GM12878 (cell line): ENCODE results near the gene FTCDNL1. TPM values are rescaled to one million over a fixed set of nuclear protein-coding genes. Genes with fewer than 3 reads are reported as not detected.

ENCODE experiments used
- ATAC-seq: fragments of 200-7000 bp; cut with Tn5 transposase; 3 replicates; pipeline ENCODE4 v1.9.1; 2020; ENCODE audit warnings: mild to moderate bottlenecking, moderate library complexity
- BruUV-seq: library from RNA; stranded (reverse); fragments of 400-500 nt; replicated peaks from 2 replicates; lab custom pipeline; 2021; lab: Mats Ljungman, UMichigan
- CTCF ChIA-PET: fragments of 300-600 bp; sonication (Branson Sonifier 250); formaldehyde crosslinking; extraction: SDS; loops from one replicate; lab custom pipeline; 2021; ENCODE audit warnings: inconsistent platforms; lab: Yijun Ruan, JAX
- POLR2A ChIA-PET: fragments of 350-600 bp; formaldehyde crosslinking; extraction: SDS; loops from one replicate; lab custom pipeline; 2021; ENCODE audit warnings: inconsistent platforms; lab: Charles Lee
- RAD21 ChIA-PET: fragments of 300-600 bp; sonication (Branson Sonifier 250); formaldehyde crosslinking; loops from one replicate; lab custom pipeline; 2023; ENCODE audit warnings: antibody characterized with exemption; ENCODE audit not compliant: unreplicated experiment; lab: Charles Lee
- SMC1A ChIA-PET: fragments of 300-600 bp; sonication (Branson Sonifier 250); formaldehyde crosslinking; loops from one replicate; lab custom pipeline; 2023; ENCODE audit not compliant: unreplicated experiment, uncharacterized antibody; lab: Charles Lee
- DNase-seq: peaks from one replicate; pipeline ENCODE4 v3.0.0-alpha.2; 2011; ENCODE audit warnings: low read depth, low spot score
- FAIRE-seq: peaks from 3 replicates; lab custom pipeline; 2011; peaks lifted over from hg19 to GRCh38; lab: Jason Lieb, UNC
- H2AFZ ChIP-seq: 2 replicates; pipeline ENCODE4 v1.6.0; 2011; ENCODE audit warnings: low read depth, low read length, control low read depth; ENCODE audit not compliant: control insufficient read depth
- H3K27ac ChIP-seq: 2 replicates; pipeline ENCODE4 v1.5.1; 2011; ENCODE audit warnings: control low read depth; ENCODE audit not compliant: control insufficient read depth, insufficient read depth
- H3K27me3 ChIP-seq, 2 experiments: replicated peaks in 1 of 2; 2 replicates each; pipeline versions ENCODE4 v1.6.0 to v1.6.1; 2011; ENCODE audit warnings: low read length in 1 of 2; ENCODE audit not compliant: control insufficient read depth in 2 of 2, insufficient read depth in 2 of 2
- H3K36me3 ChIP-seq, 2 experiments: 2 replicates each; pipeline ENCODE4 v1.5.1; 2011; ENCODE audit warnings: low read length in 1 of 2; ENCODE audit not compliant: control insufficient read depth in 2 of 2, insufficient read depth in 2 of 2
- H3K4me1 ChIP-seq: 2 replicates; pipeline ENCODE4 v1.6.1; 2011; ENCODE audit warnings: mild to moderate bottlenecking, low read length, moderate library complexity, mixed read lengths; ENCODE audit not compliant: control insufficient read depth, insufficient read depth
- H3K4me2 ChIP-seq: 2 replicates; pipeline ENCODE4 v1.6.0; 2011; ENCODE audit warnings: control low read depth; ENCODE audit not compliant: control insufficient read depth, insufficient read depth
- H3K4me3 ChIP-seq: fragments of 200-600 bp; sonication (generic); 2 replicates; pipeline ENCODE4 v1.5.1; 2016
- H3K79me2 ChIP-seq: 2 replicates; pipeline ENCODE4 v1.6.0; 2011; ENCODE audit warnings: low read length; ENCODE audit not compliant: control insufficient read depth, insufficient read depth
- H3K9ac ChIP-seq: 2 replicates; pipeline ENCODE4 v1.8.0; 2011; ENCODE audit warnings: low read length, control low read depth, mixed read lengths; ENCODE audit not compliant: control insufficient read depth, insufficient read depth
- H3K9me3 ChIP-seq: replicated peaks from 3 replicates; pipeline ENCODE4 v1.5.1; 2011; ENCODE audit warnings: mild to moderate bottlenecking, low read length; ENCODE audit not compliant: control insufficient read depth, insufficient read depth
- H4K20me1 ChIP-seq: 2 replicates; pipeline ENCODE4 v1.6.0; 2011; ENCODE audit not compliant: control insufficient read depth, insufficient read depth
- BRCA1 ChIP-seq: IDR thresholded peaks from 2 replicates; pipeline ENCODE4 v1.6.1; 2011; ENCODE audit warnings: low read depth, low read length, improper control_type of control experiment
- CHD2 ChIP-seq: IDR thresholded peaks from 2 replicates; pipeline ENCODE4 v1.6.1; 2011; ENCODE audit warnings: low read depth, low read length, improper control_type of control experiment, borderline replicate concordance
- EGR1 ChIP-seq, 2 experiments: IDR thresholded peaks; 1 replicate in 1 of 2; 2 replicates in 1 of 2; pipeline ENCODE4 v1.6.1; 2011 to 2012; ENCODE audit warnings: low read depth in 2 of 2, low read length in 2 of 2, borderline replicate concordance in 1 of 2, mild to moderate bottlenecking in 1 of 2, moderate library complexity in 1 of 2
- FOS ChIP-seq: IDR thresholded peaks from 3 replicates; pipeline ENCODE4 v1.6.1; 2011; ENCODE audit warnings: borderline replicate concordance; ENCODE audit not compliant: insufficient read length; ENCODE audit errors: extremely low read depth
- FOXM1 ChIP-seq: IDR thresholded peaks from 2 replicates; pipeline ENCODE4 v1.6.1; 2012; ENCODE audit warnings: low read depth, mild to moderate bottlenecking, inconsistent platforms, low read length, moderate library complexity
- IKZF2 ChIP-seq, 2 experiments: fragments of 450-650 bp; IDR thresholded peaks; 2 replicates each; pipeline ENCODE4 v1.6.1; 2017; ENCODE audit warnings: mild to moderate bottlenecking in 2 of 2, moderate library complexity in 2 of 2
- IRF4 ChIP-seq: IDR thresholded peaks from 2 replicates; pipeline ENCODE4 v1.6.1; 2011; ENCODE audit warnings: low read depth, low read length
- JUNB ChIP-seq: IDR thresholded peaks from 2 replicates; pipeline ENCODE4 v1.6.1; 2016; ENCODE audit warnings: antibody characterized with exemption, mild to moderate bottlenecking
- NBN ChIP-seq: fragments of 450-650 bp; IDR thresholded peaks from 2 replicates; pipeline ENCODE4 v1.6.1; 2016
- RAD51 ChIP-seq: fragments of 450-650 bp; IDR thresholded peaks from 2 replicates; pipeline ENCODE4 v1.6.1; 2016; ENCODE audit warnings: moderate library complexity, mild to moderate bottlenecking, inconsistent platforms
- STAT1 ChIP-seq: fragments of 450-650 bp; conservative IDR thresholded peaks from 2 replicates; pipeline ENCODE4 v1.6.1; 2014; ENCODE audit warnings: antibody characterized with exemption, mild to moderate bottlenecking
- USF2 ChIP-seq: IDR thresholded peaks from 2 replicates; pipeline ENCODE4 v1.6.1; 2011; ENCODE audit warnings: low read depth, low read length, improper control_type of control experiment, borderline replicate concordance
- ZBTB11 ChIP-seq: fragments of 450-650 bp; formaldehyde crosslinking; IDR thresholded peaks from 2 replicates; pipeline ENCODE4 v1.5.0; 2022; ENCODE audit warnings: mild to moderate bottlenecking, missing genetic modification characterization
- ZNF384 ChIP-seq: IDR thresholded peaks from 2 replicates; pipeline ENCODE4 v1.6.1; 2012; ENCODE audit warnings: low read depth, mild to moderate bottlenecking, low read length, improper control_type of control experiment, borderline replicate concordance
- ZNF592 ChIP-seq: fragments of 450-650 bp; IDR thresholded peaks from 2 replicates; pipeline ENCODE4 v1.6.1; 2017; ENCODE audit warnings: mild to moderate bottlenecking, moderate library complexity
- ZZZ3 ChIP-seq: IDR thresholded peaks from 2 replicates; pipeline ENCODE4 v1.6.1; 2011; ENCODE audit warnings: low read depth; ENCODE audit not compliant: control insufficient read depth, insufficient read length
- WGBS: methylation state at CpG from one replicate; pipeline ENCODE4 v1.1.6; 2016; ENCODE audit warnings: low lambda C conversion rate; ENCODE audit not compliant: insufficient replicate concordance, insufficient coverage; ENCODE audit errors: missing lambda C conversion rate; 5-methylcytosine and 5-hydroxymethylcytosine counted together
- in situ Hi-C: fragments of 300-500 bp; cut with MboI; formaldehyde crosslinking; loops from 9 replicates; pipeline ENCODE4 v1.14.3; 2018; ENCODE audit warnings: mixed read lengths
- intact Hi-C: fragments of 100-400 bp; cut with micrococcal nuclease; formaldehyde crosslinking; loops from one replicate; pipeline ENCODE4 v1.14.2; 2022; ENCODE audit not compliant: unreplicated experiment
- polyA plus RNA-seq, 11 experiments: library from polyadenylated mRNA; depleted of rRNA in 4 of 11; unstranded in 6 of 11; stranded (reverse) in 5 of 11; fragments of >200 nt; fragmentation: Nextera tagmentation in 4 of 11; fragmentation: Illumina TruSeq in 1 of 11; extraction: Ambion mirVana in 4 of 11; extraction: Trizol in 1 of 11; gene quantifications; 1 replicate in 1 of 11; 2 replicates in 10 of 11; pipeline versions ENCODE4 v1.2.1 to v1.2.3, GENCODE V29; 2011 to 2016; ENCODE audit warnings: inconsistent platforms in 2 of 11, missing spikeins in 2 of 11, low read depth in 1 of 11
- total RNA-seq, 4 experiments: library from RNA; depleted of rRNA in 3 of 4; stranded (reverse); fragments of >200 nt in 3 of 4; fragmentation: Illumina TruSeq in 1 of 4; extraction: Trizol in 1 of 4; gene quantifications; 2 replicates each; pipeline versions ENCODE4 v1.2.1 to v1.2.3, GENCODE V29; 2013 to 2021
- TF ChIP-seq, protein P1 (sequence below): IDR thresholded peaks from 2 replicates; pipeline ENCODE4 v1.6.1; 2012; ENCODE audit warnings: low read depth, low read length, improper control_type of control experiment

FTCDNL1 gene
- total and polyA plus RNA-seq, 10 of the 15 experiments (the other 5 are each of a cell fraction or from before 2014, with no cell fraction given): 0.15 to 3.9 (median 2.0) TPM

DNA sequence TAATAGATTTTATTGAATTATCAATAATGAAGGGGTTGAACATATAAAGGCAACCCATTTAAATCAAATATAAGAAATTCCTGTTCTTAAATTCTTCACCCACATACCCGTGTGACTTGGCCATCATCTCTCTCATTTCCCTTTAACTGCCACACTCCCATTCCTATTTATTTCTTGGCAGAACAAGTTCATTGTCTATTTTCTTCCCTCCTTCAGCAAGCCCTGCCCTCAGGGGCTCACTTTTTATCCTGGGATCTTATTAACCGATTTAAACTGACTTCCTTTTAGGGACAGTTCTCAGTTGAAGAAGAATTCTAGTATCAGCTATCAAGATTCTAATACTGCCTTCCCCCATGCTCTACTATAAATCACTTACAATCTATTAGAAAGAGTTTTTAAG, 123.2 kb downstream of the FTCDNL1 start:
- H3K9ac ChIP-seq: no peak overlapping the region
- ATAC-seq (no peak), DNase-seq (no peak), FAIRE-seq (no peak)
- POLR2A ChIA-PET: no interaction called here
- no peaks in the 10 kb centered on the region for H3K27me3 ChIP-seq
- CTCF ChIA-PET: interaction anchor here (1.3 to 2.9 kb wide), 2 partner anchors 12 to 23 kb away, joined by 6 to 10 read pairs; no protein-coding TSS in a partner anchor
- BruUV-seq: no TSS peak
- no peak overlapping the region for H3K4me2 ChIP-seq
- RAD21 ChIA-PET: no interaction called here
- no peaks in the 10 kb centered on the region for H3K36me3 ChIP-seq
- H3K4me1 ChIP-seq: no peaks in the 10 kb centered on the region
- SMC1A ChIA-PET: no interaction called here
- no peak overlapping the region for H3K27ac ChIP-seq
- no peaks in the 10 kb centered on the region for H3K79me2 ChIP-seq
- no peaks in the 10 kb centered on the region for H3K9me3 ChIP-seq
- no peak overlapping the region for H2AFZ ChIP-seq
- in situ Hi-C loops (no loop called here), intact Hi-C loops (no loop called here)
- H3K4me3 ChIP-seq: no peak overlapping the region
- WGBS: 20% methylated on average over 2 of the region's 2 CpGs
- no peaks in the 10 kb centered on the region for H4K20me1 ChIP-seq
- TF ChIP-seq STAT1 (no peak), BRCA1 (no peak), IKZF2 (IDR thresholded peaks at IDR 0.05) (no peak), JUNB (no peak), ZNF384 (no peak), USF2 (no peak), CHD2 (no peak), NBN (no peak), RAD51 (no peak), ZZZ3 (no peak), ZBTB11 (CRISPR knock-in tag) (no peak), FOXM1 (no peak), EGR1 (IDR thresholded peaks at IDR 0.05; ENCODE audit: borderline replicate concordance in 1 of 2, low read depth in 2 of 2, low read length in 2 of 2) (no peak), IRF4 (no peak), FOS (no peak), ZNF592 (no peak)
- TF ChIP-seq, protein P1, sequence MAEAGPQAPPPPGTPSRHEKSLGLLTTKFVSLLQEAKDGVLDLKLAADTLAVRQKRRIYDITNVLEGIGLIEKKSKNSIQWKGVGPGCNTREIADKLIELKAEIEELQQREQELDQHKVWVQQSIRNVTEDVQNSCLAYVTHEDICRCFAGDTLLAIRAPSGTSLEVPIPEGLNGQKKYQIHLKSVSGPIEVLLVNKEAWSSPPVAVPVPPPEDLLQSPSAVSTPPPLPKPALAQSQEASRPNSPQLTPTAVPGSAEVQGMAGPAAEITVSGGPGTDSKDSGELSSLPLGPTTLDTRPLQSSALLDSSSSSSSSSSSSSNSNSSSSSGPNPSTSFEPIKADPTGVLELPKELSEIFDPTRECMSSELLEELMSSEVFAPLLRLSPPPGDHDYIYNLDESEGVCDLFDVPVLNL: no peak
